Neural cell (in vitro differentiated cells): ENCODE measurements around the gene ENDOD1. TPM values are rescaled to one million over a fixed set of nuclear protein-coding genes. Genes with fewer than 3 reads are reported as not detected.

Experiments used
- H2AFZ ChIP-seq: fragments of 200-600, 300-800 bp; sonication (generic), shearing (Covaris generic); 2 replicates; pipeline ENCODE4 v1.6.0; 2014; ENCODE audit warnings: low read depth, mild to moderate bottlenecking, antibody characterized with exemption, low read length, moderate library complexity
- H3F3A ChIP-seq: fragments of 200-600 bp; shearing (Covaris generic); 2 replicates; pipeline ENCODE4 v1.6.1; 2016; ENCODE audit warnings: mild to moderate bottlenecking, moderate library complexity, mixed read lengths, antibody characterized with exemption, low read length; ENCODE audit not compliant: insufficient read depth, poor library complexity, severe bottlenecking
- H3K27ac ChIP-seq: fragments of 200-600, 300-800 bp; sonication (generic), shearing (Covaris generic); 2 replicates; pipeline ENCODE4 v1.5.1; 2014; ENCODE audit warnings: mild to moderate bottlenecking, low read length, moderate library complexity
- H3K27me3 ChIP-seq: fragments of 300-800, 200-600 bp; sonication (generic), shearing (Covaris generic); 2 replicates; pipeline ENCODE4 v1.6.0; 2014; ENCODE audit warnings: mild to moderate bottlenecking, low read depth, low read length, moderate library complexity; ENCODE audit not compliant: insufficient read depth
- H3K36me3 ChIP-seq: fragments of 300-800, 200-600 bp; sonication (generic), shearing (Covaris generic); 2 replicates; pipeline ENCODE4 v1.5.1; 2014; ENCODE audit warnings: mild to moderate bottlenecking, antibody characterized with exemption, low read length, moderate library complexity; ENCODE audit not compliant: insufficient read depth
- H3K4me2 ChIP-seq: fragments of 300-800, 200-600 bp; sonication (generic), shearing (Covaris generic); 2 replicates; pipeline ENCODE4 v1.6.0; 2014; ENCODE audit warnings: mild to moderate bottlenecking, low read length
- H3K4me3 ChIP-seq: fragments of 300-800, 200-600 bp; sonication (generic), shearing (Covaris generic); 2 replicates; pipeline ENCODE4 v1.5.1; 2014; ENCODE audit warnings: mild to moderate bottlenecking, low read length, moderate library complexity
- H3K79me2 ChIP-seq: fragments of 200-600 bp; shearing (Covaris generic); replicated peaks from 2 replicates; pipeline ENCODE4 v1.6.0; 2014; ENCODE audit warnings: mild to moderate bottlenecking, low read length, moderate library complexity; ENCODE audit not compliant: insufficient read depth
- H3K9ac ChIP-seq: fragments of 300-800, 200-600 bp; sonication (generic), shearing (Covaris generic); 2 replicates; pipeline ENCODE4 v1.6.1; 2016; ENCODE audit warnings: mild to moderate bottlenecking, low read length, mixed read lengths
- H3K9me2 ChIP-seq: fragments of 200-600 bp; shearing (Covaris generic); 2 replicates; pipeline ENCODE4 v1.6.1; 2016; ENCODE audit warnings: mild to moderate bottlenecking, low read length, mixed read lengths; ENCODE audit not compliant: insufficient read depth
- H3K9me3 ChIP-seq: fragments of 200-600, 300-800 bp; sonication (generic), shearing (Covaris generic); 2 replicates; pipeline ENCODE4 v1.6.1; 2016; ENCODE audit warnings: mild to moderate bottlenecking, mixed run types, low read length, moderate library complexity, mixed read lengths
- H4K20me1 ChIP-seq: fragments of 200-600 bp; shearing (Covaris generic); 2 replicates; pipeline ENCODE4 v1.6.1; 2016; ENCODE audit warnings: mild to moderate bottlenecking, mixed run types; ENCODE audit not compliant: insufficient read depth
- CTCF ChIP-seq: fragments of 450-650 bp; IDR thresholded peaks from 2 replicates; pipeline ENCODE4 v1.5.1; 2014; ENCODE audit warnings: antibody characterized with exemption, mild to moderate bottlenecking, moderate library complexity; ENCODE audit not compliant: poor library complexity, severe bottlenecking
- EP300 ChIP-seq: fragments of 450-650 bp; conservative IDR thresholded peaks from 2 replicates; pipeline ENCODE4 v1.6.1; 2014; ENCODE audit warnings: antibody characterized with exemption, mild to moderate bottlenecking, moderate library complexity; ENCODE audit not compliant: poor library complexity, severe bottlenecking
- EZH2 ChIP-seq: fragments of 200-600, 300-800 bp; shearing (Covaris generic), sonication (generic); IDR thresholded peaks from 2 replicates; pipeline ENCODE4 v1.6.1; 2014; ENCODE audit warnings: antibody characterized with exemption, low read length, borderline replicate concordance, mild to moderate bottlenecking; ENCODE audit not compliant: insufficient read depth, poor library complexity, severe bottlenecking
- MXI1 ChIP-seq: fragments of 450-650 bp; conservative IDR thresholded peaks from 2 replicates; pipeline ENCODE4 v1.6.1; 2014; ENCODE audit warnings: antibody characterized with exemption, mild to moderate bottlenecking; ENCODE audit not compliant: poor library complexity, severe bottlenecking
- POLR2AphosphoS5 ChIP-seq: IDR thresholded peaks from 2 replicates; pipeline ENCODE4 v1.6.1; 2012
- RAD21 ChIP-seq: fragments of 450-650 bp; conservative IDR thresholded peaks from 2 replicates; pipeline ENCODE4 v1.6.1; 2014; ENCODE audit warnings: antibody characterized with exemption, mild to moderate bottlenecking, moderate library complexity
- REST ChIP-seq: IDR thresholded peaks from 2 replicates; pipeline ENCODE4 v1.6.1; 2012; ENCODE audit warnings: borderline replicate concordance
- SMC3 ChIP-seq: fragments of 450-650 bp; conservative IDR thresholded peaks from 2 replicates; pipeline ENCODE4 v1.6.1; 2014; ENCODE audit warnings: antibody characterized with exemption, mild to moderate bottlenecking, moderate library complexity; ENCODE audit not compliant: poor library complexity
- TAF1 ChIP-seq: IDR thresholded peaks from 2 replicates; pipeline ENCODE4 v1.6.1; 2012; ENCODE audit warnings: low read depth
- polyA plus RNA-seq: library from polyadenylated mRNA; depleted of rRNA; stranded (reverse); fragments of >200 nt; gene quantifications from 2 replicates; pipeline ENCODE4 v1.2.3, GENCODE V29; 2014

The ENDOD1 gene
- polyA plus RNA-seq, 1 donor from 2014 or later, result 4.9 TPM

- H2AFZ ChIP-seq, result no peak overlapping the region
- H3K9ac ChIP-seq, result no peak overlapping the region
- peaks cover 2% of the 10 kb centered on the region for H3K27me3 ChIP-seq
- TF ChIP-seq CTCF, result no peak
- no peak for TF ChIP-seq RAD21
- TF ChIP-seq EZH2, result no peak
- no peak for TF ChIP-seq SMC3
- TF ChIP-seq EP300, result no peak
- TF ChIP-seq TAF1, result no peak
- no peak for TF ChIP-seq REST
- TF ChIP-seq MXI1, result no peak
- H3K4me3 ChIP-seq, result no peak overlapping the region
- no peaks in the 10 kb centered on the region for H3K9me3 ChIP-seq
- H3K4me2 ChIP-seq, result no peak overlapping the region
- no peaks in the 10 kb centered on the region for H3K36me3 ChIP-seq
- H4K20me1 ChIP-seq, result no peaks in the 10 kb centered on the region
- H3K9me2 ChIP-seq, result no peaks in the 10 kb centered on the region
- no peak overlapping the region for H3K27ac ChIP-seq
- H3K79me2 ChIP-seq, result no peaks in the 10 kb centered on the region
- H3F3A ChIP-seq, result no peaks in the 10 kb centered on the region
These were observed 66.6 kb downstream of the ENDOD1 start for GRCh38 chr11:95156133-95156721.

- H3K4me2 ChIP-seq, result no peak overlapping the region
- no peak for TF ChIP-seq REST
- no peak for TF ChIP-seq EP300
- TF ChIP-seq EZH2, result no peak
- no peak for TF ChIP-seq MXI1
- no peak for TF ChIP-seq CTCF
- TF ChIP-seq SMC3, result no peak
- TF ChIP-seq TAF1, result no peak
- TF ChIP-seq POLR2AphosphoS5, result no peak
- no peak for TF ChIP-seq RAD21
- H3K9me3 ChIP-seq, result no peaks in the 10 kb centered on the region
- no peak overlapping the region for H3K4me3 ChIP-seq
- no peak overlapping the region for H3K9ac ChIP-seq
- H3K27ac ChIP-seq, result no peak overlapping the region
- H3F3A ChIP-seq, result no peaks in the 10 kb centered on the region
- H3K79me2 ChIP-seq, result no peaks in the 10 kb centered on the region
- H3K9me2 ChIP-seq, result no peaks in the 10 kb centered on the region
- no peaks in the 10 kb centered on the region for H4K20me1 ChIP-seq
- no peak overlapping the region for H2AFZ ChIP-seq
- no peaks in the 10 kb centered on the region for H3K27me3 ChIP-seq
- H3K36me3 ChIP-seq, result no peaks in the 10 kb centered on the region
These were observed 67.4 kb downstream of the ENDOD1 start for GRCh38 chr11:95156916-95157541.
